Naive thymus-derived CD4-positive, alpha-beta T cell (primary cell): ENCODE data around the gene CFP. TPM values are rescaled to one million over a fixed set of nuclear protein-coding genes. Genes with fewer than 3 reads are reported as not detected.

Experiments used
- ATAC-seq: fragments of 150-1000 bp; cut with Tn5 transposase; 2 replicates; pipeline ENCODE4 v1.10.0; 2021; ENCODE audit warnings: mild to moderate bottlenecking, moderate library complexity
- CTCF ChIA-PET: fragments of 350-600 bp; sonication (Branson Sonifier 250); formaldehyde crosslinking; loops from one replicate; lab custom pipeline; 2021; ENCODE audit warnings: antibody characterized with exemption; lab: Charles Lee
- POLR2A ChIA-PET: fragments of 350-600 bp; sonication (Branson Sonifier 250); formaldehyde crosslinking; loops from one replicate; lab custom pipeline; 2021; ENCODE audit warnings: antibody characterized with exemption, inconsistent platforms; lab: Charles Lee
- DNase-seq, 9 donors: peaks; one replicate each; pipeline versions ENCODE4 v3.0.0 to v3.0.0-alpha.2; 2020 to 2022; ENCODE audit warnings: mixed read lengths in 1 of 9
- H3K27ac ChIP-seq: one replicate; pipeline ENCODE4 v1.7.0; 2013; ENCODE audit warnings: mild to moderate bottlenecking, low read depth, low read length, moderate library complexity
- H3K27me3 ChIP-seq, 2 donors: one replicate each; pipeline ENCODE4 v1.7.0; 2013; ENCODE audit warnings: low read length in 2 of 2, mild to moderate bottlenecking in 2 of 2, moderate library complexity in 2 of 2; ENCODE audit not compliant: control insufficient read depth in 2 of 2, insufficient read depth in 2 of 2
- H3K36me3 ChIP-seq, 3 experiments: 1 replicate in 2 of 3; 2 replicates in 1 of 3; pipeline ENCODE4 v1.7.0; 2013; ENCODE audit warnings: low read length in 3 of 3, mild to moderate bottlenecking in 3 of 3, moderate library complexity in 1 of 3; ENCODE audit not compliant: insufficient read depth in 3 of 3, control insufficient read depth in 2 of 3
- H3K4me1 ChIP-seq, 2 donors: one replicate each; pipeline ENCODE4 v1.7.0; 2013; ENCODE audit warnings: low read length in 2 of 2, mild to moderate bottlenecking in 2 of 2, moderate library complexity in 1 of 2; ENCODE audit not compliant: control insufficient read depth in 2 of 2, insufficient read depth in 2 of 2
- H3K4me3 ChIP-seq: 2 replicates; pipeline ENCODE4 v1.7.0; 2013; ENCODE audit warnings: mild to moderate bottlenecking, low read length
- H3K9me3 ChIP-seq, 3 experiments: 1 replicate in 2 of 3; 2 replicates in 1 of 3; pipeline ENCODE4 v1.7.0; 2013; ENCODE audit warnings: low read length in 3 of 3; ENCODE audit not compliant: control insufficient read depth in 2 of 3
- H3K27ac Mint-ChIP-seq, 9 donors: one replicate each; pipeline ENCODE4 v1.8.0; 2020 to 2022; ENCODE audit warnings: mixed read lengths in 9 of 9, mild to moderate bottlenecking in 8 of 9, moderate library complexity in 5 of 9, inconsistent platforms in 2 of 9
- H3K27me3 Mint-ChIP-seq, 5 donors: one replicate each; pipeline ENCODE4 v1.8.0; 2021 to 2022; ENCODE audit warnings: mixed read lengths in 5 of 5, mild to moderate bottlenecking in 1 of 5
- H3K36me3 Mint-ChIP-seq, 5 donors: one replicate each; pipeline ENCODE4 v1.8.0; 2020 to 2022; ENCODE audit warnings: mixed read lengths in 5 of 5, mild to moderate bottlenecking in 3 of 5, inconsistent platforms in 1 of 5
- H3K4me1 Mint-ChIP-seq, 7 donors: one replicate each; pipeline ENCODE4 v1.8.0; 2020 to 2022; ENCODE audit warnings: mixed read lengths in 7 of 7, mild to moderate bottlenecking in 3 of 7, inconsistent platforms in 1 of 7
- H3K4me3 Mint-ChIP-seq, 10 donors: one replicate each; pipeline ENCODE4 v1.8.0; 2020 to 2022; ENCODE audit warnings: mild to moderate bottlenecking in 10 of 10, mixed read lengths in 10 of 10, moderate library complexity in 6 of 10, inconsistent platforms in 2 of 10
- H3K9me3 Mint-ChIP-seq, 11 donors: one replicate each; pipeline ENCODE4 v1.8.0; 2020 to 2022; ENCODE audit warnings: mixed read lengths in 11 of 11, mild to moderate bottlenecking in 4 of 11, inconsistent platforms in 1 of 11, moderate library complexity in 1 of 11
- intact Hi-C, 2 donors: fragments of 100-400 bp; cut with micrococcal nuclease; formaldehyde crosslinking; loops; one replicate each; pipeline ENCODE4 v1.15.1; 2023
- polyA plus RNA-seq, 2 donors: library from polyadenylated mRNA; unstranded; fragments of 300-500 nt; fragmentation: Illumina TruSeq; gene quantifications; one replicate each; pipeline ENCODE4 v1.2.3, GENCODE V29; 2021
- total RNA-seq, 6 experiments: library from RNA in 5 of 6; stranded (reverse) in 5 of 6; gene quantifications; 1 replicate in 5 of 6; 2 replicates in 1 of 6; pipeline ENCODE4 v1.2.3 and lab custom pipeline; 2021 to 2026

Gene CFP
- total and polyA plus RNA-seq, 7 experiments from 2014 or later, result 19.4 to 164 (median 32.9) TPM

GRCh38 chrX:47644557-47645091 is 14.9 kb upstream of the CFP start:
- peak; percentile 60 for ATAC-seq
- Mint-ChIP-seq H3K36me3 (peaks cover 13 to 50% (median 15%) of the 10 kb centered on the region in 5 donors), H3K9me3 (peaks cover 0 to 3% (median 0%) of the 10 kb centered on the region in 11 donors), H3K27ac (peak overlapping the region in 3 of 9 donors; percentile 37 to 56 (median 51)), H3K27me3 (no peaks in the 10 kb centered on the region), H3K4me1 (peaks cover 31 to 64% (median 51%) of the 10 kb centered on the region in 7 donors), H3K4me3 (peak overlapping the region in 2 of 10 donors; percentile 36 to 39)
- peaks cover 9 to 22% of the 10 kb centered on the region in 2 donors for H3K4me1 ChIP-seq
- no peak overlapping the region for H3K4me3 ChIP-seq
- ChIA-PET CTCF (interaction anchor here (1.2 to 3.7 kb wide), 3 partner anchors 15 to 82 kb away, joined by 3 to 15 read pairs (median 4); partner anchors contain the start of gene CFP), POLR2A (interaction anchor here (0.6 to 1.8 kb wide), 9 partner anchors 13 to 104 kb away, joined by 3 to 4 read pairs (median 4); no protein-coding TSS in a partner anchor)
- H3K9me3 ChIP-seq, result no peaks in the 10 kb centered on the region
- peak overlapping the region; percentile 21 for H3K27ac ChIP-seq
- DNase-seq, result no peak
- H3K27me3 ChIP-seq, result no peaks in the 10 kb centered on the region
- intact Hi-C loops, result loop anchor here (1.0 kb wide), 2 partner anchors 82 to 103 kb away; no protein-coding TSS in a partner anchor
- H3K36me3 ChIP-seq, result peaks cover 0 to 19% (median 8%) of the 10 kb centered on the region in 3 experiments

GRCh38 chrX:47643926-47644325 is 14.2 kb upstream of the CFP start:
- ChIA-PET POLR2A (interaction anchor here (0.6 to 1.8 kb wide), 12 partner anchors 10 to 103 kb away, joined by 3 to 4 read pairs (median 4); partner anchors contain the start of gene CFP), CTCF (interaction anchor here (0.6 to 3.7 kb wide), 4 partner anchors 15 to 87 kb away, joined by 3 to 15 read pairs (median 4); partner anchors contain the start of gene CFP)
- peak overlapping the region in 1 of 9 donors; percentile 25 for H3K27ac Mint-ChIP-seq
- no peaks in the 10 kb centered on the region for H3K27me3 Mint-ChIP-seq
- peaks cover 0 to 3% (median 0%) of the 10 kb centered on the region in 11 donors for H3K9me3 Mint-ChIP-seq
- peaks cover 16 to 51% (median 19%) of the 10 kb centered on the region in 5 donors for H3K36me3 Mint-ChIP-seq
- no peaks in the 10 kb centered on the region for H3K27me3 ChIP-seq
- ATAC-seq (no peak), DNase-seq (peak in 2 of 9 donors; percentile 26 to 31)
- H3K4me3 ChIP-seq, result no peak overlapping the region
- H3K27ac ChIP-seq, result no peak overlapping the region
- intact Hi-C loops, result loop anchor here (1.0 kb wide), 2 partner anchors 82 to 103 kb away; no protein-coding TSS in a partner anchor
- H3K36me3 ChIP-seq, result peaks cover 0 to 26% (median 8%) of the 10 kb centered on the region in 3 experiments
- H3K4me1 ChIP-seq, result peaks cover 3 to 20% of the 10 kb centered on the region in 2 donors
- H3K4me1 Mint-ChIP-seq, result peaks cover 28 to 62% (median 47%) of the 10 kb centered on the region in 7 donors
- H3K4me3 Mint-ChIP-seq, result no peak overlapping the region
- H3K9me3 ChIP-seq, result no peaks in the 10 kb centered on the region

DNA sequence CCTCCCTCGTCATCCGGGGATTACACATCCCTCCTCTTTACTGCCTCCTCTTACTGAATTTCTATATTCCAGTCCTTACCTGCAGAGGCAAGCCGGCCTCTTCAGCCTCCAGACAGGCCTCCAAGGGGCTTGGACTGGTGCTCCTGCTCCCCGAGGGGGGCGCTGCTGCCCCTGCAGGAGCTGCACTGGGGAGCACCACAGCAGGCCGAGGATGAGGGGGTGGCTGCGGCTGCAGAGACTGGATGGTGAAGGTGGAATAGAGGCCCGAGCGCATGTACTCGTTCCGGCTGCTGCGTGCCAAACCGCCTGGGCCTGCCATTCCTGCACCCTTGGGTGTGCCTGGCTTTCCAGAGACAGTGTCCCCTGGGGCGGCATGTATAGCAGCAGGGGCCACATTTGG is 9.1 kb upstream of the CFP start:
- H3K4me3 Mint-ChIP-seq, result peak overlapping the region in 9 of 10 donors; percentile 12 to 81 (median 72)
- POLR2A ChIA-PET, result no interaction called here
- peaks cover 0 to 5% (median 0%) of the 10 kb centered on the region in 11 donors for H3K9me3 Mint-ChIP-seq
- intact Hi-C loops, result no loop called here
- H3K36me3 Mint-ChIP-seq, result peaks cover 14 to 41% (median 16%) of the 10 kb centered on the region in 5 donors
- ATAC-seq, result no peak
- H3K4me3 ChIP-seq, result no peak overlapping the region
- no peaks in the 10 kb centered on the region for H3K27me3 ChIP-seq
- no peak for DNase-seq
- peaks cover 14 to 30% (median 17%) of the 10 kb centered on the region in 7 donors for H3K4me1 Mint-ChIP-seq
- H3K27ac Mint-ChIP-seq, result peak overlapping the region in 5 of 9 donors; percentile 62 to 85 (median 78)
- H3K36me3 ChIP-seq, result peaks cover 0 to 46% (median 8%) of the 10 kb centered on the region in 3 experiments
- CTCF ChIA-PET, result no interaction called here
- H3K4me1 ChIP-seq, result peaks cover 0 to 16% of the 10 kb centered on the region in 2 donors
- no peak overlapping the region for H3K27ac ChIP-seq
- no peaks in the 10 kb centered on the region for H3K27me3 Mint-ChIP-seq
- no peaks in the 10 kb centered on the region for H3K9me3 ChIP-seq

DNA sequence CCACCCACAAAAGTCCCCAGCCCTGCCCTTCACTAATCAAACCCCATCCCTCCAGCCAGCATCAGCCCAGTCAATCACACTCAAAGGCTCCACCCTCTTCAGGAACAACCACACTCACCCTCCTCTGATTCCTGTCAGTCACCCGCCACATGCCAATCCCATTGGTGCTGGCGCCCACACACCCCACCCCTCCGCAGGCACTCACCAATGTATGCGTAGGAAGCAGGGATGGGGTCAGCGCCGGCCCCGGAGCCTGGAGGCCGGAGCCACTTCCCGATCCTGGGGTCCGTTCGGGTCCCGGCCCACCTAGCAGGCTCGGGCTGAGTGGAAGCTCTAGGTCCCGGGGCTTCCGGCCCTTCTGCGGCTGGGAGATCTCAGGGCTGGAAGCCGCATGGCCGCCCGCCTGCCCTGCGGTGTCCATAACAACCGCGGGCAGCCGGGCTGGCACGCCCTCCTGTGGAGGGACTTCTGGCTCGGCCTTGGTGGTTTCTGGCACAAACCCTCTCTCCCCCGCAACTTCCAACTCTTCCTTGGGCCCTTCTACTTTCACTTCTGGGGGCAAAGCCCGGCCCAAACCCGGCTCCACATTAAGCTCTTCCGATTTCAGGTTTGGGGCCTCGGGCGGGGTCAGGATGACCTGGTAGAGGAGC is 7.9 kb upstream of the CFP start:
- peak overlapping the region; percentile 70 to 82 (median 74) for H3K4me3 Mint-ChIP-seq
- peak overlapping the region; percentile 65 for H3K27ac ChIP-seq
- no peaks in the 10 kb centered on the region for H3K9me3 ChIP-seq
- ATAC-seq (peak; percentile 87), DNase-seq (peak in 7 of 9 donors; percentile 30 to 50 (median 36))
- peaks cover 0 to 46% (median 8%) of the 10 kb centered on the region in 3 experiments for H3K36me3 ChIP-seq
- CTCF ChIA-PET, result no interaction called here
- H3K27me3 Mint-ChIP-seq, result no peaks in the 10 kb centered on the region
- H3K4me1 Mint-ChIP-seq, result peaks cover 14 to 28% (median 18%) of the 10 kb centered on the region in 7 donors
- POLR2A ChIA-PET, result interaction anchor here (1.4 kb wide), 1 partner anchor 14 kb away, joined by 5 read pairs; no protein-coding TSS in a partner anchor
- H3K27me3 ChIP-seq, result no peaks in the 10 kb centered on the region
- H3K4me3 ChIP-seq, result no peak overlapping the region
- peaks cover 0 to 5% (median 0%) of the 10 kb centered on the region in 11 donors for H3K9me3 Mint-ChIP-seq
- peaks cover 14 to 41% (median 16%) of the 10 kb centered on the region in 5 donors for H3K36me3 Mint-ChIP-seq
- peak overlapping the region; percentile 19 to 89 (median 85) for H3K27ac Mint-ChIP-seq
- intact Hi-C loops, result loop anchor here in 1 of 2 donors (1.0 kb wide), 1 partner anchor 8 kb away; the partner anchor contains the start of gene CFP
- H3K4me1 ChIP-seq, result peaks cover 0 to 12% of the 10 kb centered on the region in 2 donors

- no peak for DNase-seq
- POLR2A ChIA-PET, result no interaction called here
- peaks cover 0 to 2% (median 0%) of the 10 kb centered on the region in 11 donors for H3K9me3 Mint-ChIP-seq
- no peaks in the 10 kb centered on the region for H3K27me3 Mint-ChIP-seq
- intact Hi-C loops, result loop anchor here in 1 of 2 donors (5.0 kb wide), 1 partner anchor 418 kb away; the partner anchor contains the start of gene CDK16
- peaks cover 12 to 33% (median 28%) of the 10 kb centered on the region in 7 donors for H3K4me1 Mint-ChIP-seq
- no peak overlapping the region for H3K4me3 Mint-ChIP-seq
- CTCF ChIA-PET, result interaction anchor here (0.6 kb wide), 1 partner anchor 28 kb away, joined by 3 read pairs; no protein-coding TSS in a partner anchor
- ATAC-seq, result peak; percentile 48
- peaks cover 6 to 25% (median 8%) of the 10 kb centered on the region in 5 donors for H3K36me3 Mint-ChIP-seq
- Histone ChIP-seq H3K4me1 (peaks cover 3 to 12% of the 10 kb centered on the region in 2 donors), H3K36me3 (peaks cover 0 to 31% (median under 1%) of the 10 kb centered on the region in 3 experiments), H3K4me3 (no peak overlapping the region), H3K27ac (no peak overlapping the region), H3K27me3 (no peaks in the 10 kb centered on the region), H3K9me3 (no peaks in the 10 kb centered on the region)
- H3K27ac Mint-ChIP-seq, result no peak overlapping the region
These were observed 5.3 kb upstream of the CFP start for GRCh38 chrX:47634871-47635575.
